Measurements from ENCODE around the gene CDK14. TPM values are rescaled to one million over a fixed set of nuclear protein-coding genes. Genes with fewer than 3 reads are reported as not detected.

Gene CDK14
- total RNA-seq, 1 donor, result 39.1 TPM

DNA sequence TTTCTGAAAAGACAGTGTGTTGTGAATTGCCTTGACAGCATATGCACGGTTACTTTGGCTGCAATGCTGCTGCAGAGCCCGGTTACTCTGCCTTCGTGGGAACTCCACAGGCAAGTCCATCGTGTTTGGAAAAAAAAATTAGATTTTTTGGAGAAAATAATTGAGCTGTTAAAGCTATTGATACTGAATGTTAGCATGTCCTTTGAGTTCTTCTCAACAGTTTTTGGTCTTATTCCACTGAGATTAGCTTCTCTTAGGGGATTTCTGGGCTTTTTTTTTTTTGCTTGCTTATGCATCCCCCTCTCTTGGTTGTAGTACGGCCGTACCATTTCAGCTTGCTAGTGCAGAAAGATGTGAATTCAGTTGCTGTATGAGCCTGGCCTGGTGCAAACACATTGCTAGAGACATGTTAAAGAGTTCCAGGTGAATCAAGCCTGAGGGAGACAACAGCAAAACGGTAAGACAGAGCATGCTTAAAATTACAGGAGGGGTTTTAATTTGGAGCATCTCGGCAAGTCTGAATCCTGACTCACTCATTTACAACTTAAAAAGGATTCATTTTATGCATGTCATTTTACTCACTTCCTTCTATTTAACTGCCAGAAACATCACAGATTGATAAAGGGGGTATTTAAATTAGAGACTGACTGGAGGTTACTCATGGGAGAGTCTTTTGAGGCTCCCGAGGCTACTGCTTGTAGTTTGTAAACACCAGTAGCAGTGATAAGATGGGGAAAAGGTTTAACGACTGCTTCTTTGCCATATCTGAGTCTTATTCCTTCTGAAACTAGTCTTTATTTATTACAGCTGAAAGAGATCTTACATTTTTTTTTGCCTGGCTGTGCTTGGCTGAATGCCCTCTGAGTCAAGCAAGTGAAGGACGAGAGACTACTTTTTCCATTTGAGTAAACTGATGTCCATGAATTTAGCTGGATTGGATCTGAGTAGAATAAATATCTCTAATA, 113.7 kb downstream of the CDK14 start:
- Histone ChIP-seq H3K79me2 (ENCODE audit: insufficient read depth, low read length) (peaks cover 54% of the 10 kb centered on the region), H3K4me2 (ENCODE audit: insufficient read depth, low read length) (peak overlapping the region; percentile 76), H3K27ac (ENCODE audit: low read depth, low read length) (peak overlapping the region; percentile 38), H3K27me3 (ENCODE audit: insufficient read depth, low read length) (no peaks in the 10 kb centered on the region), H2AFZ (ENCODE audit: low read length) (no peak overlapping the region), H3K9me3 (ENCODE audit: low read depth, low read length) (no peaks in the 10 kb centered on the region), H3K4me3 (ENCODE audit: insufficient read depth, low read length) (peak overlapping the region; percentile 30), H4K20me1 (ENCODE audit: insufficient read depth, low read length) (peaks cover 17% of the 10 kb centered on the region), H3K36me3 (ENCODE audit: insufficient read depth, low read length) (no peaks in the 10 kb centered on the region), H3K4me1 (ENCODE audit: insufficient read depth, low read length) (peaks cover 19% of the 10 kb centered on the region)
- no peak for DNase-seq (ENCODE audit: insufficient read length, low spot score, missing footprints)
- TF ChIP-seq, protein P1, sequence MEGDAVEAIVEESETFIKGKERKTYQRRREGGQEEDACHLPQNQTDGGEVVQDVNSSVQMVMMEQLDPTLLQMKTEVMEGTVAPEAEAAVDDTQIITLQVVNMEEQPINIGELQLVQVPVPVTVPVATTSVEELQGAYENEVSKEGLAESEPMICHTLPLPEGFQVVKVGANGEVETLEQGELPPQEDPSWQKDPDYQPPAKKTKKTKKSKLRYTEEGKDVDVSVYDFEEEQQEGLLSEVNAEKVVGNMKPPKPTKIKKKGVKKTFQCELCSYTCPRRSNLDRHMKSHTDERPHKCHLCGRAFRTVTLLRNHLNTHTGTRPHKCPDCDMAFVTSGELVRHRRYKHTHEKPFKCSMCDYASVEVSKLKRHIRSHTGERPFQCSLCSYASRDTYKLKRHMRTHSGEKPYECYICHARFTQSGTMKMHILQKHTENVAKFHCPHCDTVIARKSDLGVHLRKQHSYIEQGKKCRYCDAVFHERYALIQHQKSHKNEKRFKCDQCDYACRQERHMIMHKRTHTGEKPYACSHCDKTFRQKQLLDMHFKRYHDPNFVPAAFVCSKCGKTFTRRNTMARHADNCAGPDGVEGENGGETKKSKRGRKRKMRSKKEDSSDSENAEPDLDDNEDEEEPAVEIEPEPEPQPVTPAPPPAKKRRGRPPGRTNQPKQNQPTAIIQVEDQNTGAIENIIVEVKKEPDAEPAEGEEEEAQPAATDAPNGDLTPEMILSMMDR (IDR thresholded peaks at IDR 0.05; ENCODE audit: extremely low read depth, low read depth, low read length), result no peak

DNA sequence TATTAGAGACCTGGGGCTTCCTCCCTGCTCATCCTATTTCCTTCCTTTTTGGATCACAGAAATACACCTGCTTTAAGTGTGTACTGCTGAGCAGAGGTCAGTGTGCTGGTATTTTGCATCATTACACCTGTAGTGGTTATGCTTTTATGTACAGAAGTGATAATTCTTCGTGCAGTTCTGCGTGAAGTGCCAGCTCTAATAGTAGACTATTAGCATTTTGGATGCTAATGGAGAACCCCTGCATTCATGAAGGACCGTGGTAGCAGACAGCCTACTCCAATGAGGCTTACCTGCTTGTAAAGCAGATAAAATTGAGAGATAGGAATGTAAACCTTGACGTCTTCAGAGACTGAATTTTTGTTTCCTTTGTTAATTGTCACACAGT, 114.3 kb downstream of the CDK14 start:
- H3K36me3 ChIP-seq (ENCODE audit: insufficient read depth, low read length), result no peaks in the 10 kb centered on the region
- no peak for DNase-seq (ENCODE audit: insufficient read length, low spot score, missing footprints)
- no peaks in the 10 kb centered on the region for H3K9me3 ChIP-seq (ENCODE audit: low read depth, low read length)
- H3K79me2 ChIP-seq (ENCODE audit: insufficient read depth, low read length), result peaks cover 60% of the 10 kb centered on the region
- peak overlapping the region; percentile 76 for H3K4me2 ChIP-seq (ENCODE audit: insufficient read depth, low read length)
- H3K27ac ChIP-seq (ENCODE audit: low read depth, low read length), result peak overlapping the region; percentile 38
- no peaks in the 10 kb centered on the region for H3K27me3 ChIP-seq (ENCODE audit: insufficient read depth, low read length)
- peaks cover 19% of the 10 kb centered on the region for H3K4me1 ChIP-seq (ENCODE audit: insufficient read depth, low read length)
- H3K4me3 ChIP-seq (ENCODE audit: insufficient read depth, low read length), result no peak overlapping the region
- peaks cover 17% of the 10 kb centered on the region for H4K20me1 ChIP-seq (ENCODE audit: insufficient read depth, low read length)
- no peak overlapping the region for H2AFZ ChIP-seq (ENCODE audit: low read length)
- TF ChIP-seq, protein P1 (IDR thresholded peaks at IDR 0.05; ENCODE audit: extremely low read depth, low read depth, low read length), result no peak

DNA sequence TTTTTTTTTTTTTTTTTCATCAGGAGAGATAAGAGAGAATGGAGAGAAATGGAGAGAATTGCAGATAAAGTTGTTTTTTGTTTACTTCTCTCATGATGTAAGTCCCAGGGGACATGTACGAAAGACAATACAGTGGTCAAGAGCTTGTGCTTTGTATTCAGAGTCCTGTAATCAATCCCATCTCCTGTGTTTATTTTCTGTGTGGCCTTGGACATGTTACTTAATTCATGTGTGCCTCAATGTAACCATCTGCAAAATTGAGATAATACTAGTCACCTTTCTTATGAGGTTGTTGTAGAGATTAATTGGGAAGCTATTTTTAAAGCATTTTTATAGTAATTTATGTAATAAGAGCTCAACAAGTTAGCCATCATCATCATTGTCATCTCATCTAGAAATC, 117.5 kb downstream of the CDK14 start:
- TF ChIP-seq, protein P1 (IDR thresholded peaks at IDR 0.05; ENCODE audit: extremely low read depth, low read depth, low read length), result no peak

DNA sequence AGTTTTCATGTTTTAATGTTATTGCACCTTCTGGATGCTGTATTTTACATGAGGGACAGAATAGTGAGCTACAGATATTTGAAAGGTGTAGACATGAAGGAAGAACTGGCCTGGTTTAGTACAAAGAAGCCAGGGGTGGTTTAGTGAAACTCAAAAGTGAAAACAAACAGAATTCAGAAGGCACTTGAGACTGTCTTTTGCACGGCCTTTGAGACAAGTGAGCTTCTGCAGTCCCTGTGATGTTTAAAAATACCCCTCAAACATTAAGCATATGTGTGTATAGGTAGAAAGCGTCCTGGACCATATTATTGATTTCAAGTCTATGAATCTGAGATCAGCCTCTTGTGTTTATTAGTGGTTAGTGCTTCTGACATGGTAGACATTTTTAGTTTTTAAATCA, 118.9 kb downstream of the CDK14 start:
- Histone ChIP-seq H3K27ac (ENCODE audit: low read depth, low read length) (no peak overlapping the region), H3K4me3 (ENCODE audit: insufficient read depth, low read length) (no peak overlapping the region), H3K4me1 (ENCODE audit: insufficient read depth, low read length) (peaks cover 19% of the 10 kb centered on the region), H3K79me2 (ENCODE audit: insufficient read depth, low read length) (peaks cover 80% of the 10 kb centered on the region), H2AFZ (ENCODE audit: low read length) (no peak overlapping the region), H3K4me2 (ENCODE audit: insufficient read depth, low read length) (no peak overlapping the region), H4K20me1 (ENCODE audit: insufficient read depth, low read length) (peaks cover 4% of the 10 kb centered on the region), H3K9me3 (ENCODE audit: low read depth, low read length) (no peaks in the 10 kb centered on the region), H3K36me3 (ENCODE audit: insufficient read depth, low read length) (no peaks in the 10 kb centered on the region), H3K27me3 (ENCODE audit: insufficient read depth, low read length) (no peaks in the 10 kb centered on the region)
- TF ChIP-seq, protein P1 (IDR thresholded peaks at IDR 0.05; ENCODE audit: extremely low read depth, low read depth, low read length), result no peak
- DNase-seq (ENCODE audit: insufficient read length, low spot score, missing footprints), result no peak

More for the DNA sequence above, 117.5 kb downstream of the CDK14 start:
- Histone ChIP-seq H3K27me3 (ENCODE audit: insufficient read depth, low read length) (no peaks in the 10 kb centered on the region), H3K36me3 (ENCODE audit: insufficient read depth, low read length) (no peaks in the 10 kb centered on the region), H3K9me3 (ENCODE audit: low read depth, low read length) (no peaks in the 10 kb centered on the region), H2AFZ (ENCODE audit: low read length) (no peak overlapping the region), H3K4me2 (ENCODE audit: insufficient read depth, low read length) (no peak overlapping the region), H3K4me1 (ENCODE audit: insufficient read depth, low read length) (peaks cover 32% of the 10 kb centered on the region), H4K20me1 (ENCODE audit: insufficient read depth, low read length) (peaks cover 14% of the 10 kb centered on the region), H3K79me2 (ENCODE audit: insufficient read depth, low read length) (peaks cover 67% of the 10 kb centered on the region), H3K27ac (ENCODE audit: low read depth, low read length) (no peak overlapping the region), H3K4me3 (ENCODE audit: insufficient read depth, low read length) (no peak overlapping the region)
- DNase-seq (ENCODE audit: insufficient read length, low spot score, missing footprints), result no peak
